T follicular helper cell (primary cell): ENCODE measurements around the gene FECH.
"Not testable (repeated sequence)": the region's sequence is repeated elsewhere in the genome, so short reads cannot be mapped to it uniquely, and the experiment has no call there.

Experiments used
- DNase-seq: peaks from one replicate; pipeline ENCODE4 v3.0.0-alpha.2; 2020; ENCODE audit warnings: low read depth
- total RNA-seq, 2 experiments: gene quantifications; one replicate each; lab custom pipeline; 2026; lab: John Stamatoyannopoulos, UW

The FECH gene
- total RNA-seq, result 26.1 to 26.3 reads per million in 2 experiments

- peak; percentile 45 for DNase-seq
Observed at GRCh38 chr18:57586251-57587049, at the start of gene FECH. Gene FECH (minus strand): TSS chr18:57586702. CDS start chr18:57586620, 82 bp downstream.

- no peak for DNase-seq
Observed at GRCh38 chr18:57635003-57635822, 48.7 kb upstream of the FECH start.

- DNase-seq, result no peak
Observed at GRCh38 chr18:57631697-57632096, 45.2 kb upstream of the FECH start.

GRCh38 chr18:57630754-57631595 lies 44.5 kb upstream of the FECH start:
- DNase-seq, result no peak

GRCh38 chr18:57630002-57630753 lies 43.7 kb upstream of the FECH start:
- peak; percentile 94 for DNase-seq

- no peak for DNase-seq
Observed at GRCh38 chr18:57629422-57629821, 42.9 kb upstream of the FECH start.

- no peak for DNase-seq
Observed at GRCh38 chr18:57627488-57627887, 41.0 kb upstream of the FECH start.

GRCh38 chr18:57624988-57625387 lies 38.5 kb upstream of the FECH start:
- DNase-seq, result no peak

- no peak for DNase-seq
Observed at GRCh38 chr18:57621246-57621604, 34.7 kb upstream of the FECH start.

- no peak for DNase-seq
Observed at GRCh38 chr18:57619876-57620275, 33.4 kb upstream of the FECH start.

- DNase-seq, result no peak
Observed at GRCh38 chr18:57618910-57619309, 32.4 kb upstream of the FECH start.

- no peak for DNase-seq
Observed at GRCh38 chr18:57603871-57604270, 17.4 kb upstream of the FECH start.

- no peak for DNase-seq
Observed at GRCh38 chr18:57595347-57595746, 8.8 kb upstream of the FECH start.

GRCh38 chr18:57592716-57593115 lies 6.2 kb upstream of the FECH start:
- not testable (repeated sequence) for DNase-seq

- DNase-seq, result no peak
Observed at GRCh38 chr18:57589161-57589560, 2.7 kb upstream of the FECH start.

GRCh38 chr18:57587098-57587661 lies 678 bp upstream of the FECH start:
- no peak for DNase-seq

GRCh38 chr18:57585855-57586250 lies 649 bp downstream of the FECH start:
- no peak for DNase-seq

GRCh38 chr18:57585421-57585820 lies 1.1 kb downstream of the FECH start:
- no peak for DNase-seq

- DNase-seq, result no peak
Observed at GRCh38 chr18:57584444-57584843, 2.1 kb downstream of the FECH start.

GRCh38 chr18:57583297-57583835 lies 3.1 kb downstream of the FECH start:
- DNase-seq, result no peak
